Panc1 (cell line): ENCODE results near the gene CDCP1.

Source experiments
- POLR2AphosphoS5 ChIP-seq: IDR thresholded peaks from 2 replicates; pipeline ENCODE4 v1.6.1; 2012; ENCODE audit warnings: mild to moderate bottlenecking, low read depth, low read length, moderate library complexity
- TCF7L2 ChIP-seq: IDR thresholded peaks from 2 replicates; pipeline ENCODE4 v1.6.1; 2011; ENCODE audit warnings: mild to moderate bottlenecking, low read depth, low read length, inconsistent platforms
- TF ChIP-seq, protein P1 (sequence below): fragments of 450-650 bp; IDR thresholded peaks from 2 replicates; pipeline ENCODE4 v1.5.1; 2017; ENCODE audit warnings: mild to moderate bottlenecking

GRCh38 chr3:45179163-45179562, 33.0 kb upstream of the CDCP1 start:
- TF ChIP-seq, protein P1, sequence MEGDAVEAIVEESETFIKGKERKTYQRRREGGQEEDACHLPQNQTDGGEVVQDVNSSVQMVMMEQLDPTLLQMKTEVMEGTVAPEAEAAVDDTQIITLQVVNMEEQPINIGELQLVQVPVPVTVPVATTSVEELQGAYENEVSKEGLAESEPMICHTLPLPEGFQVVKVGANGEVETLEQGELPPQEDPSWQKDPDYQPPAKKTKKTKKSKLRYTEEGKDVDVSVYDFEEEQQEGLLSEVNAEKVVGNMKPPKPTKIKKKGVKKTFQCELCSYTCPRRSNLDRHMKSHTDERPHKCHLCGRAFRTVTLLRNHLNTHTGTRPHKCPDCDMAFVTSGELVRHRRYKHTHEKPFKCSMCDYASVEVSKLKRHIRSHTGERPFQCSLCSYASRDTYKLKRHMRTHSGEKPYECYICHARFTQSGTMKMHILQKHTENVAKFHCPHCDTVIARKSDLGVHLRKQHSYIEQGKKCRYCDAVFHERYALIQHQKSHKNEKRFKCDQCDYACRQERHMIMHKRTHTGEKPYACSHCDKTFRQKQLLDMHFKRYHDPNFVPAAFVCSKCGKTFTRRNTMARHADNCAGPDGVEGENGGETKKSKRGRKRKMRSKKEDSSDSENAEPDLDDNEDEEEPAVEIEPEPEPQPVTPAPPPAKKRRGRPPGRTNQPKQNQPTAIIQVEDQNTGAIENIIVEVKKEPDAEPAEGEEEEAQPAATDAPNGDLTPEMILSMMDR = no peak
- TF ChIP-seq POLR2AphosphoS5 (no peak), TCF7L2 (no peak)
